Retina (tissue), 1 donor: Measurements from ENCODE around the gene IMPG1.

Experiments used
- DNase-seq: peaks from one replicate; pipeline ENCODE4 v3.0.0-alpha.2; 2016

IMPG1 gene, protein sequence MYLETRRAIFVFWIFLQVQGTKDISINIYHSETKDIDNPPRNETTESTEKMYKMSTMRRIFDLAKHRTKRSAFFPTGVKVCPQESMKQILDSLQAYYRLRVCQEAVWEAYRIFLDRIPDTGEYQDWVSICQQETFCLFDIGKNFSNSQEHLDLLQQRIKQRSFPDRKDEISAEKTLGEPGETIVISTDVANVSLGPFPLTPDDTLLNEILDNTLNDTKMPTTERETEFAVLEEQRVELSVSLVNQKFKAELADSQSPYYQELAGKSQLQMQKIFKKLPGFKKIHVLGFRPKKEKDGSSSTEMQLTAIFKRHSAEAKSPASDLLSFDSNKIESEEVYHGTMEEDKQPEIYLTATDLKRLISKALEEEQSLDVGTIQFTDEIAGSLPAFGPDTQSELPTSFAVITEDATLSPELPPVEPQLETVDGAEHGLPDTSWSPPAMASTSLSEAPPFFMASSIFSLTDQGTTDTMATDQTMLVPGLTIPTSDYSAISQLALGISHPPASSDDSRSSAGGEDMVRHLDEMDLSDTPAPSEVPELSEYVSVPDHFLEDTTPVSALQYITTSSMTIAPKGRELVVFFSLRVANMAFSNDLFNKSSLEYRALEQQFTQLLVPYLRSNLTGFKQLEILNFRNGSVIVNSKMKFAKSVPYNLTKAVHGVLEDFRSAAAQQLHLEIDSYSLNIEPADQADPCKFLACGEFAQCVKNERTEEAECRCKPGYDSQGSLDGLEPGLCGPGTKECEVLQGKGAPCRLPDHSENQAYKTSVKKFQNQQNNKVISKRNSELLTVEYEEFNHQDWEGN

GRCh38 chr6:76072562-76072961, at the start of gene IMPG1:
Gene IMPG1 (minus strand): TSS chr6:76072662. CDS start chr6:76072488, 174 bp downstream.
- no peak for DNase-seq

DNA sequence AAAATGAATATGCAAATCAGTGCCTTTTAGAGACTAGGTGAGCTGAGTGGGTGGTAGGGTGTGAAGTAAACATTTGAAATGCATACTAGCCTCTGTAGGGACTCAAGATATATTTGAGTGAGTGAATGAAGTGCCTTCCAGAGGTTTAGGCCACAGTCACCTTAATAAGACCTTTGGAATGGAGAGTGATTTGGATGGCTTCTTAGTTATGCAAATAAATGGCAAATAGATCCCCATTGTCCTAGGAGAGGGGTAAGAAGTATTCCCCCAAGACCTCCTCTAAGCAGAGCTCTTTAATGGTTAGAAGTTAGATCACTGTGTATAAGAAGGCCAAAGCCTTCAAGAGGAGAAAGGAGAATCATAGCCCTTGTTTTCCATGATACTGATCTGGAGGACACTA, 47.8 kb upstream of the IMPG1 start:
- no peak for DNase-seq

DNA sequence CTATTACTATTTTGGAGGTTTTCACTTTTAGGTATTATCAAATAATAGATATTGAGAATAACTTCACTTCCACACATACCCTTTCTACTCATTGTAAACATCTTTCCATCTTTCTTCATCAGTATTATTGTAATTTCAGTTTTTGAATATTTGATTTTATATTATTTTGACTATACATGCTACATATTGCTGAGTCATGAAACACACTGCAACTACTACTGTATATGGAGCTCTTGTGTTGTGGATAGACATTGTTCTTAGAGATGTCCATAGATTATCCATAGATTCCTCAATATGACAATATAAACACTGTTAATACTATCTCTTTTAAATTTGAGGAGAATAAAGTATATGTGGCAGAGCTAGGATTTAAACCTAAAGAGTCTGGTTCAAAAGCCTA, 819 bp upstream of the IMPG1 start:
- DNase-seq, result no peak

DNA sequence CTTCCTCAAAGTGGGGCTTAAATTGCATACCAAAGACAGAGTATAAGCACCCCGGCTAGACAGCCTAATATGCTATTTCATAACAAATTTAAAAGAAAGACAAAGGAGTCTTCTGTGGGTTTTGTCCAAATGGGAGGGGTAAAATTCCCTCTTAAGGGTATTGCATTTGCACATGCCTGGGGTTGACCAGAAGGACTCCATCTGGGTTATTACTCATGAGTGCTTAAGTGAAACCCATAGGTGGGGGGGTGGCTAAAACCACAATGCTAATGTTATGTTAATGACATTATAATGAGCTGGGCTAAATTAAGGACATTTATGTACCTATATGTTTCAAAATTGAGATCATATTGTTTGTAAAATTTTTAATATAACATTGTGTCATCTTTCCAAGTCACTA, 15.0 kb downstream of the IMPG1 start:
- DNase-seq, result no peak

DNA sequence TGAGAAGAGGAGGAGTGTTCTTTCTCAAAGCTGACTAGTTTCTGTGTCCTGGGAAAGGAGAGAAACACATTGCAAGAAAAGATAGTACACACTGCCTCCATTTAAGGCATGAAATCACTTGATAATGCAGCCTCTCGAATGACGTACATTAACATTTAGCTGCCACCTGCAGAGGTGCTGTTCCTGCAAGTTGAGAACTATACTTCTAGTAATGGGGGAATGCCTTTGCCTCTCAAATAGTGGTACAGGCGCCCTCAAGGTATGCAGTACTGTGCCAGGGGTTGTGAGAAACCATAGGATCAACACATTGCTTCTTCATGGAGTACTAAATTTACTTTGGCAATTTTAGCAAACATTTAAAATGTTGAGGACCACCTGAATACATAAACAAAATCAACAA, 20.1 kb downstream of the IMPG1 start:
- DNase-seq, result no peak

DNA sequence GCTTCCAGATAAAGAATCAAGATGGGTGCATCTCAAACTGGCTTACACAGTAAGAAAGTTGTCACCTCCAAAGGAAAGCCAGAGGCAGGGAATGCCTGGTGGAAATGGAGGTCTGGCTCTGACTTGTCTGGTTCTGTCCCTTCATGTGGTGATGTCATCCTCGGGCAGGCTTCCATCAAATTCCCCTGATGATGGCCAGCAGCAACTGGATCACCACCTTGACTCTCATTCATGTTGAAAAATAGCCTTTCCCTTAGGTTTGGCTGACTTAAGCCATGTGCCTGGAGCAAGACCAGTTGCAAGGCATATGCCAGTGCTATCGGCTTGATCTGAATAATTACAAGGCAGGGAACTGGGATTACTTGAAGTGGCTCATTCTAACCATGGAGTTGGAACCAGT, 28.8 kb downstream of the IMPG1 start:
- no peak for DNase-seq

- no peak for DNase-seq
These were observed 36.7 kb downstream of the IMPG1 start for GRCh38 chr6:76035713-76036112.

DNA sequence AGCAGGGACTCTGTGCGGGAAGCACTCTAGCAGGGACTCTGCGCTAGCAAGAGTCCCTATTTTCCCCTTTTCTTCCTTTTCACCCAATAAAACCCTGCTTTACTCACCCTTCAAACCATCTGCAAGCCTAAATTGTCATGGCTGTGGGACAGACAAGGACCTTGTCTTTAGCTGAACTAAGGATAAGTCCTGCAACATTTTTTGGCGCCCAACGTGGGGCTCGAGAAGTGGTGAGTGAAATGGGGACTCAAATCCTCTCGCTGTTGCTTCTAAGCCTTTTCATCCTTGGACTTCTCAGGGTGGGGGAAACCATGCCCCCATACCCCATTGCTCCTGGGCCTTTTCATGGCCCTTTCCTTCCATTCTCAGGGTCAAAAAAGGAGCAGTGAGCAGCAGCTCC, 46.4 kb downstream of the IMPG1 start:
- no peak for DNase-seq

- peak; percentile 75 for DNase-seq
These were observed 57.6 kb downstream of the IMPG1 start for GRCh38 chr6:76014626-76015530.

DNA sequence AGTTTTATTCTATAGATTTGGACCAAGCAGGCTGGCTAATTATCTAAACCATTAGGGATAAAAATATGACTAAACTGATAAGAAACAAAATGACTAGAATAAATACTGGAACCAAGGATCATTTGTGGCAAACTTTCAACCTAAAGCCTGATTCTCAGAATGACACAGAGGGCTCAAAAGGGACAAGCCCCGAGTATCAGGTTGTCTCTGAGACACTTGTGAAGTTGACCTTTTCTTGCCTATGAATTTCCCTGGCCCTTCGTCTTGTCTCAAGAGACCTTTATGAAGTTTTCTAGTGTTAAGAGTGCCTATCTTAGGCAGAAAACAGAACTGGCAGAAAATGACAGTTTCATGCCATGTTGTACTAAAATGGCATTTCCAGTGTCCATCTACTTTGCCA, 68.3 kb downstream of the IMPG1 start:
- DNase-seq, result no peak

- DNase-seq, result no peak
These were observed 68.8 kb downstream of the IMPG1 start for GRCh38 chr6:76003686-76004085.

DNA sequence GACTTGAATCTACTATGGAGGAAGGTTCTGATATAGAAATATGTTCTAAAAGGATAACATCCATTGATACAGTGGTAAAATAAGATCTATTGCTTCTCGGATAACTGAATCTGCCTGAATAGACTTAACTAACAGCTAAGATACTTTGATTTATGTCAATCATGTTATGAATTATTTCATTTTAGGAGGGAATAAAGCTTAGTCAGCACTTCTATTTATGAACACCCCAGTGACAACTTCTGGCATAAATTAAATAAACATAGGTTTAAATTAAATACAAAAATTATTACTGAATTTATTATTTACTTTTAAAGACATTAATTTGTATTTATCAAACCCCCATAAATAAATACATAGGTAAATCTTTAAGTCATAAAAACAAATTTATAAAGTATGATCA, 69.3 kb downstream of the IMPG1 start:
- DNase-seq, result no peak

DNA sequence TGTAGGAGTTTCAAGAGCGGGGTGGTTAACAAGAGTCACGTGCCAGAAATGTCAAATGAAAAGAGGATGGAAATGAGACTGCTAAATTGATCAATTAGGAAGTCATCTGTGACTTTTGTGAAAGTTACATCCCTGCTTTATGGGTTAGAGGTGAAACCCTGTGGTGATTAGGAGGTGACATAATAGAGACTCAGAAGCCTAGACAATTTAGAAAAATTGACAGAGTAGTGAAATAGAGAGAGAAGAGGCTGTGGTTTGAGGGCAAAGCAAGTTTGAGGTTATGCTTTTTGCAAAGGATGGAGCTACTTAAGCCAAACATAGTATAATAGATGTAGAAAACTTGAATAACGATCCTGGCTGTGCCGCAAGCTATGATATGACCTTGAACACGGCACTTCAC, 71.8 kb downstream of the IMPG1 start:
- no peak for DNase-seq

GRCh38 chr6:75997696-75998095, 74.8 kb downstream of the IMPG1 start:
- no peak for DNase-seq

DNA sequence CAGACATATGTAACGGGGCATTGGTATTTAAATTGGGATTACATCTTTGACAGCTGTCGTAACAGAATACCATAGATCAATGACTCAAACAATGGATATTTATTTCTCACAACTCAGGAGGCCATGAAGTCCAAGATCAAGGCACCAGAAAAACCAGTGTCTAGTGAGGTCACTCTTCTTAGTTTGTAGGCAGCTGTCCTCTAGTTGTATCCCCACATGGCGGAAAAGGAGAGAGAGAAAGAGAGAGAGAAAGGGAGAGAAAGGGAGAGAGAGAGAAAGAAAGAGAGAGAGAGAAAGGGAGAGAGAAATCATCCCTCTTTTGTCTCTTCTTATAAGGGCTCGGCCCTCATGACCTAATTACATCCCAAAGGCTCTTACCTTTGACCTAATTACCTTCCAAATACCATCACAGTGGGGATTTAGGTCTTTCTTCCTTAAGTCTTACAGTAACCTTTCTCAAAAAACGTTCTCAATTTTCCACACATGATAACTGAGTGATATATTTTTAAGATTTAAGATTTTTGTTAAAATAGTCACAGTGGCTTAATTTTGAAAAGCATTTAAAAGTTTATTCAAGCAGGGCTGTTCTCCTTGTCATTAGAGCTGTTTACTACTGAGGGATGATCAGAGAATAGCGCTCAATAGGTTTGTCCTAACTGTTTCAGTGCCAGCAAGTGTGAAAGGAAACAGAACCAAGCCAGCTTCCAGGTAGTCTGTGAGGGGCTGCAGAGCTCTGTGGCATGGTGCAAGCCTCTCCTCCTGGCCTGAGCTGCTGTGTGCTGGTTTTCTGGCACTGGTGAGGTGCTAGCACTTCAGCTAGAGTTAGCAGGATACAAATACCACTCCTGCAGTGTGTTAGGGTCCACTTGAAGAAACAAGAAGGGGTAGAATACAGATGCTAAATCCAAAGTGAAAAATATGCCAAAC, 79.0 kb downstream of the IMPG1 start:
- no peak for DNase-seq

DNA sequence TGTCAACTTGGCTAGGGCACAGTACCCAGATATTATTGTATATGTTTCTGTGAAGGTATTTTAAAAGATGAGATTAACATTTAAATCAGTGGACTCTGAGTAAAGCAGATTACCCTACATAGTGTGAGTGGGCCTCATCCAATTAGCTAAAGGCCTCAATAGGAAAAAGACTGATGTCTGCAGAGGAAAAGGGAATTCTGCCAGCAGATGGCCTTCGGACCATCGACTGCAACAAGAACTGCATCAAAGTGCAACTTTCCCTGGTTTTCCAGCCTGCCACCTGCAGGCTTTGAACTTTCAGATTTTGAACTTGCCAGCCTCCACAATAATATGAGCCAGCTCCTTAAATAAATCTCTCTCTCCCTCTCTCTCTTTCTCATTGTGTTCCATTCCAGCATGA, 80.5 kb downstream of the IMPG1 start:
- no peak for DNase-seq

DNA sequence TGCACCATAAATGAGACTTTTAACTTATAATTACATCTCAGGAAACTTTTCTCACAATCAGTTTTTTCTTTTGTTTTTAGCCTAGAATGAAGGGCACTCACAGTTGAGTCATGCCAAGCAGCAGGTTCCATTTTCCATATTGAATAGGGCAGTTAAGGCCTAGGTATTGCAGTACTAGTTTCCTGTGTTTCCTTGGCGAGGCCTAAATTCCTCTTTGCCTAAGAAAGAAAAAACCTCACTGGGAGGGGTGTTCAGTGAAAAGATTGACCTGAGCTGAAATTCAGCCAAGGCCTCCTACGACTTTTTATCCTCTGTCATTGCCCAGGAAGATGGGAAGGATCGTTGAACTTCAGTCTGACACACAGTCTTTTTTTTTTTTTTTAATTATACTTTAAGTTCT, 85.5 kb downstream of the IMPG1 start:
- no peak for DNase-seq

- no peak for DNase-seq
These were observed 96.6 kb downstream of the IMPG1 start for GRCh38 chr6:75975904-75976303.

- no peak for DNase-seq
These were observed 102.4 kb downstream of the IMPG1 start for GRCh38 chr6:75970093-75970492.

- no peak for DNase-seq
These were observed 104.3 kb downstream of the IMPG1 start for GRCh38 chr6:75968143-75968542.

GRCh38 chr6:75963569-75963968, 108.9 kb downstream of the IMPG1 start:
- no peak for DNase-seq

GRCh38 chr6:75952128-75952527, 120.3 kb downstream of the IMPG1 start:
- no peak for DNase-seq
